Esophagus squamous epithelium (tissue), 5 donors: ENCODE results near the gene TAPT1. TPM values are rescaled to one million over a fixed set of nuclear protein-coding genes. Genes with fewer than 3 reads are reported as not detected.
A peak's percentile ranks its signal among the peaks of the same experiment; 100 is the strongest.
"Not testable (repeated sequence)": the region's sequence is repeated elsewhere in the genome, so short reads cannot be mapped to it uniquely, and the experiment has no call there.

Experiments
- DNase-seq: peaks from one replicate; lab custom pipeline; 2025; lab: John Stamatoyannopoulos, UW
- H3K27ac ChIP-seq, 4 donors: fragments of 200-600 bp; sonication (generic); one replicate each; pipeline ENCODE4 v1.5.1; 2016 to 2019; ENCODE audit warnings: mild to moderate bottlenecking in 1 of 4
- H3K27me3 ChIP-seq, 4 donors: fragments of 200-600 bp; sonication (generic); 1 replicate in 3 of 4; 2 replicates in 1 of 4; pipeline versions ENCODE4 v1.5.1 to v1.6.0; 2017 to 2021; ENCODE audit warnings: antibody characterized with exemption in 1 of 4
- H3K36me3 ChIP-seq, 3 donors: fragments of 200-600 bp; sonication (generic); one replicate each; pipeline ENCODE4 v1.5.1; 2016 to 2019
- H3K4me1 ChIP-seq, 3 donors: fragments of 200-600 bp; sonication (generic); one replicate each; pipeline ENCODE4 v1.5.1; 2017 to 2019
- H3K4me3 ChIP-seq, 4 donors: fragments of 200-600 bp; sonication (generic); 1 replicate in 3 of 4; 2 replicates in 1 of 4; pipeline ENCODE4 v1.5.1; 2016 to 2019; ENCODE audit warnings: mild to moderate bottlenecking in 2 of 4, moderate library complexity in 1 of 4
- H3K9me3 ChIP-seq, 3 donors: fragments of 200-600 bp; sonication (generic); one replicate each; pipeline ENCODE4 v1.5.1; 2016 to 2019
- POLR2A ChIP-seq, 4 donors: fragments of 450-650 bp; IDR thresholded peaks; one replicate each; pipeline ENCODE4 v1.6.1; 2017; ENCODE audit warnings: antibody characterized with exemption in 4 of 4, mild to moderate bottlenecking in 4 of 4, moderate library complexity in 3 of 4
- WGBS, 2 donors: methylation state at CpG; one replicate each; pipeline ENCODE4 v1.1.5; 2018; 5-methylcytosine and 5-hydroxymethylcytosine counted together
- intact Hi-C: fragments of 100-400 bp; cut with DNase I; formaldehyde crosslinking; loops from one replicate; pipeline ENCODE4 v1.15.0; 2022
- total RNA-seq, 4 donors: library from RNA; depleted of rRNA; stranded (reverse); fragments of >200 nt; gene quantifications; one replicate each; pipeline ENCODE4 v1.1.0, GENCODE V29; 2016
- TF ChIP-seq, protein P1 (sequence below), 6 experiments: fragments of 450-650 bp in 4 of 6; fragments of 200-600 bp in 2 of 6; sonication (generic) in 2 of 6; IDR thresholded peaks; one replicate each; pipeline ENCODE4 v1.5.1; 2016 to 2019; ENCODE audit warnings: antibody characterized with exemption in 6 of 6, mild to moderate bottlenecking in 4 of 6, moderate library complexity in 4 of 6
- donor health status: DM: yes; HTN: yes; CAD: no.

The TAPT1 gene
- 10 to 100 TPM in 3 of 4 donors, 1 to 10 TPM in 1; 9.4 to 23.8 (median 16.9) TPM for total RNA-seq

DNA sequence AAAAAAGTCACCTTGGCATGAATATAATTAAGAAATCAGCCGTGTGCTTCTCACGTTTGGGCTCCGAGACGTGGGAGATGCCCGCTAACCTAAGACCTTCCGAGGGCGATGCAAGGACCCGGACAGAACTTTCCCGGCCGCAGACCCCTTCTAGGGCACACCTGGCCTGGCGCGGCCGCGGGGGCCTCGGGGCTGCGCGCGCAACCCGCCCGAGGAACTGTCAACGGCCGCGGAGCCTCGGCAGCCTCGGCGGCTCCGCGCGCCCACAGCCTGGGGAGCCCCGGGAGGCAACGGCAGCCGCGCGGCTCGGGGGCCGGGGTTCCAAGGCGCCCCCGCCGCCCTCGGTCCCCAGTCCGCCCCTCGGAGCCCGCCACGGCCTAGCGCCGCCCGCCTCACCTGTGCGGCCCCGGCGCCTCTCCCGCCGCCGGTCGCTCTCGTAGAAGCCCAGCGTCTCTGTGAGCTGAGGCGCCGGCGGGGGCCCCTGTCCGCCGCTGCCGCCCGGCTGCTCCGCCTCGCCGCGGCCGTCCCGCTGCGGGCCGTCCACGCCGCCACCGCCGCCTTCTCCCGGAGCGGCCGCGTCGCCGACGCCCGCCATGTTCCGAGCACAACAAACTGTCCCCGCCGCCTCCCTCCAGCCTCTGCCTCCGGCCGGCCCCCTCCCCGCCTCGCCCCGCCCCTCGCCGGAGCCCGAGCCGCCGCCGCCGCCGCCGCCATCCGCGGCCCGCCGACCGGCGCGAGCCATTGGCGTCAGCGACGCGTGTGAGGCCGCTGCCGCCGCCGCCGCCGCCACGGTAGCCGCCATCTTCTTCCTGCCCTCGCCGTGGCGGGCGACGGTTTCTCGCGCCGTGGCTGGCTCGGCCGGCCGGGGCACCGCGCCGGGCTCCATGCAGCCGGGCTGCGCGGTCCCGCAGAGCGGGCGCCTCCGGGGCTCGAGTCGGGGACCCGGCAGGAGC lies at the start of gene TAPT1:
TAPT1 (minus strand) TSS at position 609 of the 953 bp plus-strand sequence; CDS start at position 595, 14 bp downstream.
- Histone ChIP-seq H3K27ac (peak within 1 kb of the TSS; percentile 94 to 99 (median 98)), H3K9me3 (no peaks in the 10 kb centered on the region), H3K4me3 (peak within 1 kb of the TSS; percentile 82 to 97 (median 92)), H3K36me3 (no peaks in the 10 kb centered on the region), H3K4me1 (peaks cover 8 to 58% (median 21%) of the 10 kb centered on the region in 3 donors), H3K27me3 (no peaks in the 10 kb centered on the region)
- intact Hi-C loops: no loop called here
- TF ChIP-seq, protein P1, sequence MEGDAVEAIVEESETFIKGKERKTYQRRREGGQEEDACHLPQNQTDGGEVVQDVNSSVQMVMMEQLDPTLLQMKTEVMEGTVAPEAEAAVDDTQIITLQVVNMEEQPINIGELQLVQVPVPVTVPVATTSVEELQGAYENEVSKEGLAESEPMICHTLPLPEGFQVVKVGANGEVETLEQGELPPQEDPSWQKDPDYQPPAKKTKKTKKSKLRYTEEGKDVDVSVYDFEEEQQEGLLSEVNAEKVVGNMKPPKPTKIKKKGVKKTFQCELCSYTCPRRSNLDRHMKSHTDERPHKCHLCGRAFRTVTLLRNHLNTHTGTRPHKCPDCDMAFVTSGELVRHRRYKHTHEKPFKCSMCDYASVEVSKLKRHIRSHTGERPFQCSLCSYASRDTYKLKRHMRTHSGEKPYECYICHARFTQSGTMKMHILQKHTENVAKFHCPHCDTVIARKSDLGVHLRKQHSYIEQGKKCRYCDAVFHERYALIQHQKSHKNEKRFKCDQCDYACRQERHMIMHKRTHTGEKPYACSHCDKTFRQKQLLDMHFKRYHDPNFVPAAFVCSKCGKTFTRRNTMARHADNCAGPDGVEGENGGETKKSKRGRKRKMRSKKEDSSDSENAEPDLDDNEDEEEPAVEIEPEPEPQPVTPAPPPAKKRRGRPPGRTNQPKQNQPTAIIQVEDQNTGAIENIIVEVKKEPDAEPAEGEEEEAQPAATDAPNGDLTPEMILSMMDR (IDR thresholded peaks at IDR 0.05): no peak
- peak in 2 of 4 donors; percentile 39 to 61 for TF ChIP-seq POLR2A (IDR thresholded peaks at IDR 0.05)
- 0% methylated on average over 2 to 33 of the region's 143 CpGs for WGBS, 2 donors
- no peak for DNase-seq

GRCh38 chr4:16271411-16271810 lies 45.1 kb upstream of the TAPT1 start:
- no peak overlapping the region for H3K4me3 ChIP-seq
- no peaks in the 10 kb centered on the region for H3K36me3 ChIP-seq
- peaks cover 0 to under 1% (median 0%) of the 10 kb centered on the region in 3 donors for H3K9me3 ChIP-seq
- no peak for DNase-seq
- H3K27ac ChIP-seq: no peak overlapping the region
- intact Hi-C loops: no loop called here
- H3K27me3 ChIP-seq: no peaks in the 10 kb centered on the region
- 43 to 44% methylated on average over 4 of the region's 4 CpGs for WGBS, 2 donors
- H3K4me1 ChIP-seq: no peaks in the 10 kb centered on the region
- TF ChIP-seq, protein P1 (IDR thresholded peaks at IDR 0.05): no peak
- TF ChIP-seq POLR2A (IDR thresholded peaks at IDR 0.05): no peak

DNA sequence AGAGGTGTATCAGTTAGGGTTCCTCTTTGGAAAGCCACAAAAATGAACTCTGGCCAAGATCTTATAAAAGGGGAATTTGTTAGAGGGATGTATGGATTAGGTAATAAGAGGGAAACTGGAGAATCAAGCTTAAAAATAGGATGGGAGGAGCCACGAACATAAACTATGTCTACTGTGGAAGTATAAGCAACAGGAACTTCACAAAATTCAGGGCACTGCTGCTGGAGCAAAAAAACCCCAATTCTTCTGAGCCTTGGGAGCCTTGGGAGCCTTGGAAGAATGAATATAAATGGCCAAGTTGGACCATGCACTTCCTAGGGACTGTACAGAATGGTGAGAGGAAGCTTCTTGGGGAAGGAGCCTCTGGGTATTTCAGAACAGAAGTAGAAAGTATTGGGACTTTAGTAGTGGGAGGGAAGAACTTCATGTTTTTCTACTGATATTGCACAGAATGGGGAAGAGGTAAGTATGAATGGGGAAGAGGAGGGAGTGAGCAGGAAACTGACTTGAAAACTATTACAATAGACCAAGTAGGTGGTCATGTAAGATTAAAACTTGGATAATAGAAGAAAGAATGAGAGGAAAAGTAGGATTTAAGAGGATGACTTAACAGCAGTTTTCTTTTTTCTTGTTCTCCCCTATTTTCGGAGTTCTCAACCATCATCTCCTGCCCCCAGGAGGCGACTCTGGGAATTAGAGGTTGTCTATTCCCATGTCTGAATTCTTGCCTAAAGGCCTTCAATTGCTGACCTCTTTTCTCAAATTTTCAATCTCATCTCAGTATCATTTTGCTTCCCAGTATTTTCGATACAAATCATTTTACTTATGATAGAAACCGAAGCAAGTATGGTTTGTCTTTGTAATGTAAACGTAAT lies 44.4 kb upstream of the TAPT1 start:
- H3K4me1 ChIP-seq: no peaks in the 10 kb centered on the region
- no peak for DNase-seq
- H3K36me3 ChIP-seq: no peaks in the 10 kb centered on the region
- no peaks in the 10 kb centered on the region for H3K27me3 ChIP-seq
- no peaks in the 10 kb centered on the region for H3K9me3 ChIP-seq
- 72 to 73% methylated on average over 6 of the region's 6 CpGs for WGBS, 2 donors
- H3K27ac ChIP-seq: no peak overlapping the region
- TF ChIP-seq POLR2A (IDR thresholded peaks at IDR 0.05): no peak
- TF ChIP-seq, protein P1 (IDR thresholded peaks at IDR 0.05): no peak
- no peak overlapping the region for H3K4me3 ChIP-seq
- intact Hi-C loops: no loop called here

- not testable (repeated sequence) for DNase-seq, H3K9me3 ChIP-seq, H3K27ac ChIP-seq, H3K4me3 ChIP-seq, H3K27me3 ChIP-seq, H3K36me3 ChIP-seq, H3K4me1 ChIP-seq
- intact Hi-C loops: loop anchor here (5.0 kb wide), 1 partner anchor 248 kb away; no protein-coding TSS in a partner anchor
- 36 to 40% methylated on average over 4 of the region's 4 CpGs for WGBS, 2 donors
These were observed 43.6 kb upstream of the TAPT1 start for GRCh38 chr4:16269742-16270453.

DNA sequence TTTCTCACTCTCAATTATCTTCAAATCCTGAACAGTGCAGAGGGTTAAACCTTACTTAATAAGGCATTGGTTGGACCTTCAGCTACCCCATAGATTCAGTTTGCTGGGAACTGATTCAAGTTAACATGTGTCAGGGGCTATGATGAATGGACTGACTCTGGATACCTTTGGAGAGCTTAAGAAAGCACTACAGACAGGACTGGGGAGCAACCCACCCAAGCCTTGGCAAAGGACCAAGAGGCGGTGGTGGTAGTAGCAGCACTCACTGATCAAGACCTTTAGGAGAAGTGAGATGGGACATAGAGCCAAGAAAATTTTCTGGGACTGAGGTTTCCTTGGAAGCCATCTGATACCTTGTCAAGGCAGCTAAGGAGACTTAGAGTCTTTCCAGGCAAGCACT lies 43.0 kb upstream of the TAPT1 start:
- TF ChIP-seq, protein P1 (IDR thresholded peaks at IDR 0.05): no peak
- TF ChIP-seq POLR2A (IDR thresholded peaks at IDR 0.05): no peak
- WGBS, 2 donors: 8 to 64% methylated on average over 1 of the region's 1 CpG

More for the DNA sequence above, 43.0 kb upstream of the TAPT1 start:
- Histone ChIP-seq H3K27me3 (no peaks in the 10 kb centered on the region), H3K4me3 (no peak overlapping the region), H3K27ac (no peak overlapping the region), H3K4me1 (no peaks in the 10 kb centered on the region), H3K9me3 (no peaks in the 10 kb centered on the region), H3K36me3 (no peaks in the 10 kb centered on the region)
- no peak for DNase-seq
- intact Hi-C loops: loop anchor here (5.0 kb wide), 1 partner anchor 247 kb away; no protein-coding TSS in a partner anchor
